ENCODE measurements around the gene USP13.

GRCh38 chr3:179660872-179661271 is 8.0 kb downstream of the USP13 start:
- TF ChIP-seq CTCF (IDR thresholded peaks at IDR 0.05) (no peak), REST (IDR thresholded peaks at IDR 0.05; ENCODE audit: insufficient read depth in 1 of 2, low read depth in 2 of 2, low read length in 1 of 2) (no peak), POLR2AphosphoS5 (IDR thresholded peaks at IDR 0.05; ENCODE audit: low read depth, low read length) (no peak), TCF7L2 (IDR thresholded peaks at IDR 0.05; ENCODE audit: low read depth, low read length) (no peak), SIN3A (IDR thresholded peaks at IDR 0.05; ENCODE audit: borderline replicate concordance, insufficient read depth, low read depth, low read length) (no peak)
